K562 (cell line): Measurements from ENCODE around the gene NABP1. TPM values are rescaled to one million over a fixed set of nuclear protein-coding genes. Genes with fewer than 3 reads are reported as not detected.

ENCODE experiments used
- ARNT ChIP-seq, 2 experiments: fragments of 450-650 bp; IDR thresholded peaks; 2 replicates each; pipeline ENCODE4 v1.6.1; 2016; ENCODE audit warnings: mild to moderate bottlenecking in 1 of 2
- CXXC5 ChIP-seq: fragments of 250-450 bp; sonication (Bioruptor Pico); IDR thresholded peaks from 2 replicates; pipeline ENCODE4 v1.8.0; 2022; ENCODE audit warnings: inconsistent platforms, mild to moderate bottlenecking, moderate library complexity
- GATAD2B ChIP-seq: fragments of 450-650 bp; IDR thresholded peaks from 2 replicates; pipeline ENCODE4 v1.6.1; 2017; ENCODE audit warnings: mild to moderate bottlenecking, borderline replicate concordance
- KAT8 ChIP-seq: fragments of 450-650 bp; IDR thresholded peaks from 2 replicates; pipeline ENCODE4 v1.6.1; 2016; ENCODE audit warnings: low read depth, mild to moderate bottlenecking
- MCM5 ChIP-seq: fragments of 450-650 bp; IDR thresholded peaks from 2 replicates; pipeline ENCODE4 v1.6.1; 2016; ENCODE audit warnings: low read depth
- NR2F6 ChIP-seq: fragments of 450-650 bp; formaldehyde crosslinking; IDR thresholded peaks from 2 replicates; pipeline ENCODE4 v1.4.0; 2020; ENCODE audit warnings: mild to moderate bottlenecking
- PCBP2 ChIP-seq: fragments of 200-400 bp; formaldehyde crosslinking; IDR thresholded peaks from 2 replicates; pipeline ENCODE4 v1.6.1; 2018; ENCODE audit warnings: low read length, low read depth, mild to moderate bottlenecking, moderate library complexity; ENCODE audit not compliant: poor library complexity, severe bottlenecking
- SMAD3 ChIP-seq: fragments of 450-650 bp; formaldehyde crosslinking; conservative IDR thresholded peaks from 2 replicates; pipeline ENCODE4 v1.4.0; 2020; ENCODE audit warnings: mild to moderate bottlenecking
- TFAM ChIP-seq: fragments of 250-450 bp; sonication (Bioruptor Pico); conservative IDR thresholded peaks from 2 replicates; pipeline ENCODE4 v1.5.0; 2021; ENCODE audit warnings: mild to moderate bottlenecking, moderate library complexity
- ZKSCAN8 ChIP-seq: fragments of 200-800 bp; sonication (Bioruptor generic); IDR thresholded peaks from 2 replicates; pipeline ENCODE4 v1.6.1; 2016; ENCODE audit warnings: missing genetic modification characterization, missing compliant biosample characterization
- ZNF165 ChIP-seq: fragments of 250-450 bp; sonication (Bioruptor Pico); IDR thresholded peaks from 2 replicates; pipeline ENCODE4 v1.4.0; 2020; ENCODE audit warnings: borderline replicate concordance
- ZNF551 ChIP-seq: fragments of 250-450 bp; sonication (Bioruptor Pico); IDR thresholded peaks from 2 replicates; pipeline ENCODE4 v1.5.0; 2021; ENCODE audit warnings: mild to moderate bottlenecking, moderate library complexity
- ZNF76 ChIP-seq: fragments of 250-450 bp; sonication (Bioruptor Pico); IDR thresholded peaks from 2 replicates; pipeline ENCODE4 v1.4.0; 2020; ENCODE audit warnings: mild to moderate bottlenecking, moderate library complexity, borderline replicate concordance
- polyA plus RNA-seq, 8 experiments: library from polyadenylated mRNA; depleted of rRNA in 4 of 8; stranded (reverse) in 5 of 8; unstranded in 3 of 8; fragments of >200 nt; fragmentation: Nextera tagmentation in 2 of 8; fragmentation: Illumina TruSeq in 1 of 8; extraction: Ambion mirVana in 2 of 8; extraction: Trizol in 1 of 8; gene quantifications; 2 replicates each; pipeline versions ENCODE4 v1.2.1 to v1.2.3, GENCODE V29; 2011 to 2014; ENCODE audit warnings: inconsistent platforms in 1 of 8, missing spikeins in 1 of 8
- total RNA-seq, 7 experiments: library from RNA; depleted of rRNA in 6 of 7; stranded (reverse); fragments of >200 nt in 6 of 7; fragmentation: Illumina TruSeq in 2 of 7; extraction: Trizol in 2 of 7; gene quantifications; 2 replicates each; pipeline versions ENCODE4 v1.2.1 to v1.2.3, GENCODE V29; 2011 to 2021; ENCODE audit warnings: low replicate concordance in 1 of 7
- TF ChIP-seq, protein P1 (sequence below): fragments of 200-800 bp; sonication (Bioruptor generic); IDR thresholded peaks from 2 replicates; pipeline ENCODE4 v1.6.1; 2017; ENCODE audit warnings: missing genetic modification characterization, missing compliant biosample characterization
- TF ChIP-seq, protein P2 (sequence below): sonication (generic); formaldehyde crosslinking; IDR thresholded peaks from 2 replicates; pipeline ENCODE4 v1.8.0; 2022; ENCODE audit warnings: mild to moderate bottlenecking, missing genetic modification reagents
- TF ChIP-seq, protein P3 (sequence below): IDR thresholded peaks from 3 replicates; pipeline ENCODE4 v1.6.1; 2011; ENCODE audit warnings: borderline replicate concordance, mild to moderate bottlenecking, moderate library complexity; ENCODE audit not compliant: insufficient read length; ENCODE audit errors: extremely low read depth
- TF ChIP-seq, protein P4 (sequence below): fragments of 450-650 bp; IDR thresholded peaks from 2 replicates; pipeline ENCODE4 v1.6.1; 2017; ENCODE audit warnings: mild to moderate bottlenecking, moderate library complexity

The NABP1 gene
- total and polyA plus RNA-seq, 9 of the 15 experiments (the other 6 are each of a cell fraction or from before 2014, with no cell fraction given) = 12.8 to 44.0 (median 20.2) TPM

DNA sequence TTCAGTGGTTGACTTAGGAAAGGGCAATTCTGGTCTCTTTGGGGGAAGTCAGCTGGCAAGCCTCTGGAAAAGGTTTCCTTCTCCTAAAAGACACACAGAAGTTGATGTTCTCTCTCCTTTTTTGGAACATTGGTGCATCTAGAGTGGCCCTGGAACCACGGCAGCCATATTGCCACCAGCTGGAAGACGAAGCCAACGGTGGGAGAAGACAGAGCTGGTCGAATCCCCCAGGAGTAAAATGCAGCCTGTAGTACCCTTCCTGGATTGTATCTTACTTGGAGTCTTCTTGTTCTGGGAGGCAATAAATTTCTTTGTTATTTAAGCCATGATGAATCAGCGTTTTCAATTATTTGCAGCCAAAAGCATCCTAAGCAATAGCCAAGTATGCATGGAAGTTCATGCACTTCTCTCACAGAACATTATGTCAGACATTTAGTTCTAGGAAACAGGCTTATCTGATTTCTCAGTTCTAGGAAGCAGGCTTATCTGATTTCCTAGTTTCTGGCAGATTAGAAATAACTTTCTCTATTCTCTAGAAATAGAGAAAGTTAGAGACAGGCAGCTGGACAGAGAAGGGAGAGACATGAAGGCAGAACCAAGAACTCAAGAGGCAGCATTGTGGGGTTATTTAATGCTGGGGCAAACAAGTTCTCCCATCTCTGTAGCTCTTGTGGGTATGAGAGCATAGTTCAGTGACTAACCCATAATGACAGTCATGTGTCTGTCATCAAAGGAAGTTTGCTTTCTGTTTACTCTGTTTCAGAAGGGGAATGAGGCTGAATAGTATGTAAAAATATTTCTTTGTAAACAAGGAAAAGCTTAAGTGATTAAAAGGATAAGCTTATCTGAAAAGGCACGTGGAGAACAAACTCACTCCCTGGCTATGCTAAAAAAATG lies 40.5 kb upstream of the NABP1 start (continued):
- TF ChIP-seq TFAM (CRISPR knock-in tag) (no peak), NR2F6 (CRISPR knock-in tag) (no peak), ZNF165 (CRISPR knock-in tag) (no peak), ZNF551 (no peak), SMAD3 (no peak), GATAD2B (peak; percentile 89), PCBP2 (no peak), CXXC5 (0 out of 2 replicates have a peak, but pooled peaks have one; percentile 13), MCM5 (no peak), ZKSCAN8 (CRISPR knock-in tag) (no peak; the same call in 1 of the 2 replicates), ZNF76 (CRISPR knock-in tag) (no peak), ARNT (IDR thresholded peaks at IDR 0.05) (no peak; a peak in 1 of 4 replicates), KAT8 (no peak)
- TF ChIP-seq, protein P1, sequence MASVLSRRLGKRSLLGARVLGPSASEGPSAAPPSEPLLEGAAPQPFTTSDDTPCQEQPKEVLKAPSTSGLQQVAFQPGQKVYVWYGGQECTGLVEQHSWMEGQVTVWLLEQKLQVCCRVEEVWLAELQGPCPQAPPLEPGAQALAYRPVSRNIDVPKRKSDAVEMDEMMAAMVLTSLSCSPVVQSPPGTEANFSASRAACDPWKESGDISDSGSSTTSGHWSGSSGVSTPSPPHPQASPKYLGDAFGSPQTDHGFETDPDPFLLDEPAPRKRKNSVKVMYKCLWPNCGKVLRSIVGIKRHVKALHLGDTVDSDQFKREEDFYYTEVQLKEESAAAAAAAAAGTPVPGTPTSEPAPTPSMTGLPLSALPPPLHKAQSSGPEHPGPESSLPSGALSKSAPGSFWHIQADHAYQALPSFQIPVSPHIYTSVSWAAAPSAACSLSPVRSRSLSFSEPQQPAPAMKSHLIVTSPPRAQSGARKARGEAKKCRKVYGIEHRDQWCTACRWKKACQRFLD = no peak
- TF ChIP-seq, protein P2, sequence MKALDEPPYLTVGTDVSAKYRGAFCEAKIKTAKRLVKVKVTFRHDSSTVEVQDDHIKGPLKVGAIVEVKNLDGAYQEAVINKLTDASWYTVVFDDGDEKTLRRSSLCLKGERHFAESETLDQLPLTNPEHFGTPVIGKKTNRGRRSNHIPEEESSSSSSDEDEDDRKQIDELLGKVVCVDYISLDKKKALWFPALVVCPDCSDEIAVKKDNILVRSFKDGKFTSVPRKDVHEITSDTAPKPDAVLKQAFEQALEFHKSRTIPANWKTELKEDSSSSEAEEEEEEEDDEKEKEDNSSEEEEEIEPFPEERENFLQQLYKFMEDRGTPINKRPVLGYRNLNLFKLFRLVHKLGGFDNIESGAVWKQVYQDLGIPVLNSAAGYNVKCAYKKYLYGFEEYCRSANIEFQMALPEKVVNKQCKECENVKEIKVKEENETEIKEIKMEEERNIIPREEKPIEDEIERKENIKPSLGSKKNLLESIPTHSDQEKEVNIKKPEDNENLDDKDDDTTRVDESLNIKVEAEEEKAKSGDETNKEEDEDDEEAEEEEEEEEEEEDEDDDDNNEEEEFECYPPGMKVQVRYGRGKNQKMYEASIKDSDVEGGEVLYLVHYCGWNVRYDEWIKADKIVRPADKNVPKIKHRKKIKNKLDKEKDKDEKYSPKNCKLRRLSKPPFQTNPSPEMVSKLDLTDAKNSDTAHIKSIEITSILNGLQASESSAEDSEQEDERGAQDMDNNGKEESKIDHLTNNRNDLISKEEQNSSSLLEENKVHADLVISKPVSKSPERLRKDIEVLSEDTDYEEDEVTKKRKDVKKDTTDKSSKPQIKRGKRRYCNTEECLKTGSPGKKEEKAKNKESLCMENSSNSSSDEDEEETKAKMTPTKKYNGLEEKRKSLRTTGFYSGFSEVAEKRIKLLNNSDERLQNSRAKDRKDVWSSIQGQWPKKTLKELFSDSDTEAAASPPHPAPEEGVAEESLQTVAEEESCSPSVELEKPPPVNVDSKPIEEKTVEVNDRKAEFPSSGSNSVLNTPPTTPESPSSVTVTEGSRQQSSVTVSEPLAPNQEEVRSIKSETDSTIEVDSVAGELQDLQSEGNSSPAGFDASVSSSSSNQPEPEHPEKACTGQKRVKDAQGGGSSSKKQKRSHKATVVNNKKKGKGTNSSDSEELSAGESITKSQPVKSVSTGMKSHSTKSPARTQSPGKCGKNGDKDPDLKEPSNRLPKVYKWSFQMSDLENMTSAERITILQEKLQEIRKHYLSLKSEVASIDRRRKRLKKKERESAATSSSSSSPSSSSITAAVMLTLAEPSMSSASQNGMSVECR (CRISPR knock-in tag) = no peak
- TF ChIP-seq, protein P3, sequence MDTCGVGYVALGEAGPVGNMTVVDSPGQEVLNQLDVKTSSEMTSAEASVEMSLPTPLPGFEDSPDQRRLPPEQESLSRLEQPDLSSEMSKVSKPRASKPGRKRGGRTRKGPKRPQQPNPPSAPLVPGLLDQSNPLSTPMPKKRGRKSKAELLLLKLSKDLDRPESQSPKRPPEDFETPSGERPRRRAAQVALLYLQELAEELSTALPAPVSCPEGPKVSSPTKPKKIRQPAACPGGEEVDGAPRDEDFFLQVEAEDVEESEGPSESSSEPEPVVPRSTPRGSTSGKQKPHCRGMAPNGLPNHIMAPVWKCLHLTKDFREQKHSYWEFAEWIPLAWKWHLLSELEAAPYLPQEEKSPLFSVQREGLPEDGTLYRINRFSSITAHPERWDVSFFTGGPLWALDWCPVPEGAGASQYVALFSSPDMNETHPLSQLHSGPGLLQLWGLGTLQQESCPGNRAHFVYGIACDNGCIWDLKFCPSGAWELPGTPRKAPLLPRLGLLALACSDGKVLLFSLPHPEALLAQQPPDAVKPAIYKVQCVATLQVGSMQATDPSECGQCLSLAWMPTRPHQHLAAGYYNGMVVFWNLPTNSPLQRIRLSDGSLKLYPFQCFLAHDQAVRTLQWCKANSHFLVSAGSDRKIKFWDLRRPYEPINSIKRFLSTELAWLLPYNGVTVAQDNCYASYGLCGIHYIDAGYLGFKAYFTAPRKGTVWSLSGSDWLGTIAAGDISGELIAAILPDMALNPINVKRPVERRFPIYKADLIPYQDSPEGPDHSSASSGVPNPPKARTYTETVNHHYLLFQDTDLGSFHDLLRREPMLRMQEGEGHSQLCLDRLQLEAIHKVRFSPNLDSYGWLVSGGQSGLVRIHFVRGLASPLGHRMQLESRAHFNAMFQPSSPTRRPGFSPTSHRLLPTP = no peak
- TF ChIP-seq, protein P4, sequence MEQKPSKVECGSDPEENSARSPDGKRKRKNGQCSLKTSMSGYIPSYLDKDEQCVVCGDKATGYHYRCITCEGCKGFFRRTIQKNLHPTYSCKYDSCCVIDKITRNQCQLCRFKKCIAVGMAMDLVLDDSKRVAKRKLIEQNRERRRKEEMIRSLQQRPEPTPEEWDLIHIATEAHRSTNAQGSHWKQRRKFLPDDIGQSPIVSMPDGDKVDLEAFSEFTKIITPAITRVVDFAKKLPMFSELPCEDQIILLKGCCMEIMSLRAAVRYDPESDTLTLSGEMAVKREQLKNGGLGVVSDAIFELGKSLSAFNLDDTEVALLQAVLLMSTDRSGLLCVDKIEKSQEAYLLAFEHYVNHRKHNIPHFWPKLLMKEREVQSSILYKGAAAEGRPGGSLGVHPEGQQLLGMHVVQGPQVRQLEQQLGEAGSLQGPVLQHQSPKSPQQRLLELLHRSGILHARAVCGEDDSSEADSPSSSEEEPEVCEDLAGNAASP = no peak
